Ovary (tissue), 9 donors: ENCODE data around the gene FIGN. TPM values are rescaled to one million over a fixed set of nuclear protein-coding genes. Genes with fewer than 3 reads are reported as not detected.

Experiments used
- DNase-seq, 5 donors: peaks; one replicate each; pipeline ENCODE4 v3.0.0-alpha.2; 2019 to 2020
- H3K27ac ChIP-seq, 2 donors: fragments of 200-600 bp; one replicate each; pipeline versions ENCODE4 v1.5.1 to v1.8.0; 2019 to 2022
- H3K27me3 ChIP-seq: fragments of 200-600 bp; one replicate; pipeline ENCODE4 v1.8.0; 2022
- H3K36me3 ChIP-seq: fragments of 200-600 bp; sonication (generic); one replicate; pipeline ENCODE4 v1.5.1; 2019
- H3K4me1 ChIP-seq: one replicate; pipeline ENCODE4 v1.8.1; 2013; ENCODE audit warnings: mild to moderate bottlenecking, moderate library complexity; ENCODE audit not compliant: insufficient read depth
- H3K4me3 ChIP-seq: fragments of 200-600 bp; sonication (generic); one replicate; pipeline ENCODE4 v1.5.1; 2017
- H3K9me3 ChIP-seq, 2 donors: fragments of 200-600 bp in 1 of 2; sonication (generic) in 1 of 2; one replicate each; pipeline versions ENCODE4 v1.5.1 to v1.8.1; 2013 to 2019; ENCODE audit warnings: mild to moderate bottlenecking in 1 of 2, moderate library complexity in 1 of 2
- EP300 ChIP-seq: sonication (generic); formaldehyde crosslinking; IDR thresholded peaks from one replicate; pipeline ENCODE4 v1.6.1; 2017; ENCODE audit warnings: antibody characterized with exemption
- POLR2A ChIP-seq: fragments of 450-650 bp; IDR thresholded peaks from one replicate; pipeline ENCODE4 v1.6.1; 2017; ENCODE audit warnings: antibody characterized with exemption, mild to moderate bottlenecking, moderate library complexity
- WGBS, 3 donors: extraction: QIAGEN DNeasy Blood & Tissue Kit in 1 of 3; methylation state at CpG; one replicate each; pipeline versions ENCODE4 v1.1.5 to v1.1.7; 2013 to 2017; 5-methylcytosine and 5-hydroxymethylcytosine counted together
- intact Hi-C, 4 donors: fragments of 100-400 bp; cut with DNase I; formaldehyde crosslinking; loops; one replicate each; pipeline versions ENCODE4 v1.11.0 to v1.15.1; 2022 to 2023
- polyA plus RNA-seq, 2 donors: library from polyadenylated mRNA; stranded (reverse); fragments of 200-250 nt in 1 of 2; fragments of 350-450 nt in 1 of 2; fragmentation: Illumina TruSeq in 1 of 2; extraction: RNeasy Lipid Tissue Mini Kit (QIAGEN cat#74804) in 1 of 2; gene quantifications; one replicate each; pipeline ENCODE4 v1.2.3, GENCODE V29; 2013 to 2014
- total RNA-seq, 7 donors: library from RNA; depleted of rRNA in 2 of 7; stranded (reverse); fragments of >200 nt in 2 of 7; fragmentation: NEBNext Ultra II Directional in 3 of 7; extraction: Animal tissue kit (Norgen Biotek cat#: 25700) in 3 of 7; gene quantifications; one replicate each; pipeline versions ENCODE4 v1.1.0 to v1.2.4, GENCODE V29; 2016 to 2023
- TF ChIP-seq, protein P1 (sequence below), 3 donors: fragments of 450-650 bp in 2 of 3; fragments of 200-600 bp in 1 of 3; IDR thresholded peaks; one replicate each; pipeline versions ENCODE4 v1.5.1 to v1.8.0; 2016 to 2022; ENCODE audit warnings: antibody characterized with exemption in 3 of 3, mild to moderate bottlenecking in 1 of 3
- donor health status: DM: no; HTN: no; CAD: no; lungs with moderate emphysema.
- donor health status: DM: no; HTN: no; CAD: no.
- donor health status: Bipolar disorder and iron deficiency.
- donor health status: DM: yes; HTN: yes; CAD: no.
- donor health status: DM: no; HTN: no; CAD: no.
- donor health status: DM: yes; HTN: yes; CAD: no.

The FIGN gene
- total and polyA plus RNA-seq, 9 donors = 2.4 to 15.5 (median 8.9) TPM

DNA sequence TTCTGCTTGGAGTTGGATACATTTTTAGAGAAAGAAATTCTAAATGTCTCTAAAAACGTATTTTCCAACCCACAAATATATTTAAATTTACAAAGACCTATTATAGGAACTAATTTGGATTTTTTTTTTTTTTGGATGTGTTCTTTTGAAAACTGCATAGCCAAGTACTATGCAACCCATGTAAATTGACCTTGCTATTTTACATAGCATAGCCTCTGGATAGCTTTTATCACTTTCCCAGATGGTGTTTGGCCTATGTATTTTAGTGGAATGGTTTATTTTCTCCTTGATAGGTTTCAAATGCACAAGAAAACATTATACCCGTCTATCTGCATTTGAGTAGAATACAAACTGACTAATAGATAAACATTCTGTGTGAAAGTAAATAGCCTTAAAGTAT is 130.0 kb downstream of the FIGN start:
- H3K27me3 ChIP-seq = no peaks in the 10 kb centered on the region
- TF ChIP-seq, protein P1, sequence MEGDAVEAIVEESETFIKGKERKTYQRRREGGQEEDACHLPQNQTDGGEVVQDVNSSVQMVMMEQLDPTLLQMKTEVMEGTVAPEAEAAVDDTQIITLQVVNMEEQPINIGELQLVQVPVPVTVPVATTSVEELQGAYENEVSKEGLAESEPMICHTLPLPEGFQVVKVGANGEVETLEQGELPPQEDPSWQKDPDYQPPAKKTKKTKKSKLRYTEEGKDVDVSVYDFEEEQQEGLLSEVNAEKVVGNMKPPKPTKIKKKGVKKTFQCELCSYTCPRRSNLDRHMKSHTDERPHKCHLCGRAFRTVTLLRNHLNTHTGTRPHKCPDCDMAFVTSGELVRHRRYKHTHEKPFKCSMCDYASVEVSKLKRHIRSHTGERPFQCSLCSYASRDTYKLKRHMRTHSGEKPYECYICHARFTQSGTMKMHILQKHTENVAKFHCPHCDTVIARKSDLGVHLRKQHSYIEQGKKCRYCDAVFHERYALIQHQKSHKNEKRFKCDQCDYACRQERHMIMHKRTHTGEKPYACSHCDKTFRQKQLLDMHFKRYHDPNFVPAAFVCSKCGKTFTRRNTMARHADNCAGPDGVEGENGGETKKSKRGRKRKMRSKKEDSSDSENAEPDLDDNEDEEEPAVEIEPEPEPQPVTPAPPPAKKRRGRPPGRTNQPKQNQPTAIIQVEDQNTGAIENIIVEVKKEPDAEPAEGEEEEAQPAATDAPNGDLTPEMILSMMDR (IDR thresholded peaks at IDR 0.05) = no peak
- TF ChIP-seq EP300 = no peak
- no peak for TF ChIP-seq POLR2A
- DNase-seq = no peak
- H3K4me3 ChIP-seq = no peak overlapping the region
- H3K27ac ChIP-seq = no peak overlapping the region
- WGBS, 3 donors = 56 to 70% (median 67%) methylated on average over 2 of the region's 2 CpGs
- H3K4me1 ChIP-seq = peaks cover 1% of the 10 kb centered on the region
- intact Hi-C loops = no loop called here
- H3K36me3 ChIP-seq = no peaks in the 10 kb centered on the region
- H3K9me3 ChIP-seq = no peaks in the 10 kb centered on the region

DNA sequence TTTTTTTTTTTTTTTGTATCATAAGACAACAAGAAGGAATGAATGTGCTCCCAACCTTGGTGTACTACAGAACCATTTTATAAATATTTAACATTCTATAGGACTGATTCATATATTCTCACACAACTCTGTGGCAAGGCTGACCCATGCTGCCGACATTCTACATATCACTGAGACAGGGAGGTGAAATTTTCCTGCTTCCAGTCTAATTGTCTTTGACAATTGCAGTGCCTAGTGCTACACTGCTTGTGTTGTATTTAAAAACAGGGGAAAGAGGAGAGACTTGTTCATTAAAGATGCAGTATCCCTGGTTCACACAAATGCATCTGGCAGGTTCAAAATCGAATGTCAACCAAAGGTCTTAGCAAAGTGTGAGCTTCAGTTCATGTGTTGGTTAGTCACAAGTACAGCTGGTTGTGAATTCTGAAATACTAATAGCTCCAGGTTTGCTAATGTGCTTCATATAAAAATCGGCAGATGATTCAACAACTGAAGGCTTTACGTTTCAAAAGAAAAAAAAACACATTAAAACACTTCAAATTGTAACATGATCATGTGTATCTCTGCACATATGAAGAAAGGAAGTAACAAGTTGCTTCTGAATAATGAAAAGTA is 130.8 kb downstream of the FIGN start:
- intact Hi-C loops = no loop called here
- H3K9me3 ChIP-seq = no peaks in the 10 kb centered on the region
- 80 to 85% (median 83%) methylated on average over 4 of the region's 4 CpGs for WGBS, 3 donors
- H3K4me1 ChIP-seq = peaks cover 1% of the 10 kb centered on the region
- TF ChIP-seq EP300 (no peak), POLR2A (no peak)
- TF ChIP-seq, protein P1 (IDR thresholded peaks at IDR 0.05) = no peak
- no peaks in the 10 kb centered on the region for H3K27me3 ChIP-seq
- no peak overlapping the region for H3K27ac ChIP-seq
- H3K36me3 ChIP-seq = no peaks in the 10 kb centered on the region
- no peak for DNase-seq
- no peak overlapping the region for H3K4me3 ChIP-seq

DNA sequence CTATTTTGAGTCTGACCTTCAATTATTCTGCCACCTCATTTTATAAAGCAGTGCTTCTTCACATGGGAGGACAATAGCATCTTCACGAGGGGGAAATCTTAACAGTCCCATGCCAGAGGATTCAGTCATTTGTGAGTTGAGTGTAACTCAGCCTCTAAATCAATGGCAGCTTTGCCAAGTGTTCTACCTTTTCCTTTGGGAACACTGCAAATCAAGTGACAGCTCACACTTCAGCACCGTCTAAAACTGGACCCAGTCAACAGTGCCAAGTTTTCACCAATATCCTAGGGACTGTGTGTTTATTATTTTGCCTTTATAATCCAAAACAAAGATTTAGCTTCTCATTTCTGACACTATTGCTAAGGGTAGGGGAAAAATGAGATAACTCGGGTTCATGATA is 133.6 kb downstream of the FIGN start:
- TF ChIP-seq, protein P1 (IDR thresholded peaks at IDR 0.05) = no peak
- TF ChIP-seq POLR2A (no peak), EP300 (no peak)
- WGBS, 3 donors = 57 to 72% (median 70%) methylated on average over 3 of the region's 3 CpGs
- Histone ChIP-seq H3K4me3 (no peak overlapping the region), H3K9me3 (no peaks in the 10 kb centered on the region), H3K27me3 (no peaks in the 10 kb centered on the region), H3K4me1 (no peaks in the 10 kb centered on the region), H3K27ac (no peak overlapping the region), H3K36me3 (no peaks in the 10 kb centered on the region)
- DNase-seq = no peak
- intact Hi-C loops = no loop called here

DNA sequence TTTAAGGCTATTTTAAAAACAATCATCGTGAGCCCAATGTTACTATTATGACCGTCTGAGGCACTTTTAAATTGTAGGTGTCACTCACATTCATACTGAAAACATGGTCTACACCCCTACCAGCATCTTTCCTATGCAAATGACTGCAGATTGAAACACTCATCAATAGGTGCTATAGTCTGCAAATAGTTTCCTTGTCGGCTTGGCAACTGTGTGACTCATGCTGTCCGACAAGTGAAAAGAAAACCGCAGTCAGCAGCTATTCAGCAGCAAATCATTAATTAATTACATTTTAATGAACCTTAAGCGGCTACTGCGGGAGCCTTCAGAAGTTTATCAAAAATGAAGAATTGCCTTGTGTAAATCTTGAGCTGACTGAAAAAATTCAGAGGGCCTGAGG is 134.4 kb downstream of the FIGN start:
- TF ChIP-seq, protein P1 (IDR thresholded peaks at IDR 0.05) = no peak
- no peak for TF ChIP-seq EP300
- TF ChIP-seq POLR2A = no peak
- Histone ChIP-seq H3K27ac (no peak overlapping the region), H3K9me3 (no peaks in the 10 kb centered on the region), H3K36me3 (no peaks in the 10 kb centered on the region), H3K4me3 (no peak overlapping the region), H3K4me1 (no peaks in the 10 kb centered on the region), H3K27me3 (no peaks in the 10 kb centered on the region)
- DNase-seq = no peak
- WGBS, 3 donors = 88% methylated on average over 7 of the region's 7 CpGs
- intact Hi-C loops = no loop called here
